ENCODE measurements around the gene BDKRB2. TPM values are rescaled to one million over a fixed set of nuclear protein-coding genes. Genes with fewer than 3 reads are reported as not detected.

The BDKRB2 gene
- total RNA-seq, 1 experiment from 2014 or later, result 0.49 TPM

DNA sequence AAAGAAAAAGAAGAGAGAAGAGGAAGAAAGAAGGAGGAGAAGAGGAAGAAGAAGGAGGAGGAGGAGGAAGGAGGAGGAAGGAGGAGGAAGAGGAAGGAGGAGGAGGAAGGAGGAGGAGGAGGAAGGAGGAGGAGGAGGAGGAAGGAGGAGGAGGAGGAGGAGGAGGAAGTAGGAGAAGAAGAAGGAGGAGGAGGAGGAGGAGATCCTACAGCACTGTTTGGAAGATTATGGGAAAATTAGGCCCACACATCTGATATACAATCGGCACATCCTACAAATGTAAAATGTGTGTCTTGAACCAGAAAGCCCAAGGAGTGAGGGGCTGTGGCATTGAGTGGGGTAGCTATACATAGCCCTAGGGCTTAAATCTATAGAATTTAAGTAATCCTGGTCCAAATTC, 12.0 kb downstream of the BDKRB2 start:
- TF ChIP-seq POLR2A (IDR thresholded peaks at IDR 0.05; ENCODE audit: borderline replicate concordance, extremely low read depth, insufficient read depth, insufficient read length) (no peak), POLR2AphosphoS5 (IDR thresholded peaks at IDR 0.05; ENCODE audit: low read depth, low read length) (no peak), SIN3A (IDR thresholded peaks at IDR 0.05; ENCODE audit: low read depth) (no peak)
- Histone ChIP-seq H3K27ac (ENCODE audit: low read depth, low read length) (no peak overlapping the region), H3K9me3 (ENCODE audit: control insufficient read depth in 1 of 2, insufficient read depth in 1 of 2, low read depth in 1 of 2, low read length in 2 of 2) (no peaks in the 10 kb centered on the region), H3K27me3 (ENCODE audit: insufficient read depth, low read length) (0 out of 2 replicates have a peak, but pooled peaks cover 6% of the 10 kb centered on the region), H3K9me2 (ENCODE audit: insufficient read depth) (no peaks in the 10 kb centered on the region), H2AFZ (ENCODE audit: low read depth, low read length, poor library complexity, severe bottlenecking) (no peak overlapping the region), H3K4me2 (ENCODE audit: low read length) (no peak overlapping the region), H3K36me3 (ENCODE audit: control insufficient read depth in 1 of 2, insufficient read depth in 2 of 2, low read length in 2 of 2) (no peaks in the 10 kb centered on the region), H3K79me2 (ENCODE audit: insufficient read depth, low read length) (no peaks in the 10 kb centered on the region), H4K20me1 (ENCODE audit: insufficient read depth) (no peaks in the 10 kb centered on the region), H3K9ac (ENCODE audit: low read length) (no peak overlapping the region), H3K4me3 (replicated peaks in 1 of 2; ENCODE audit: low read depth in 1 of 2, low read length in 2 of 2) (no peak overlapping the region), H3K4me1 (ENCODE audit: control insufficient read depth in 1 of 2, insufficient read depth in 2 of 2, low read length in 2 of 2) (no peaks in the 10 kb centered on the region; a peak in 1 of 4 replicates)
- ATAC-seq (no peak), DNase-seq (ENCODE audit: low read depth, low spot score) (no peak)
- intact Hi-C loops (cut with micrococcal nuclease), result no loop called here
- ChIA-PET RAD21 (ENCODE audit: low non-redundant PET in 1 of 2, low total read pairs in 2 of 2, uncharacterized antibody in 2 of 2, unreplicated experiment in 2 of 2) (no interaction called here), POLR2A (no interaction called here), CTCF (interaction anchor here (1.2 kb wide), 1 partner anchor 9 kb away, joined by 3 read pairs; no protein-coding TSS in a partner anchor)
- BruUV-seq (replicated peaks), result no TSS peak

DNA sequence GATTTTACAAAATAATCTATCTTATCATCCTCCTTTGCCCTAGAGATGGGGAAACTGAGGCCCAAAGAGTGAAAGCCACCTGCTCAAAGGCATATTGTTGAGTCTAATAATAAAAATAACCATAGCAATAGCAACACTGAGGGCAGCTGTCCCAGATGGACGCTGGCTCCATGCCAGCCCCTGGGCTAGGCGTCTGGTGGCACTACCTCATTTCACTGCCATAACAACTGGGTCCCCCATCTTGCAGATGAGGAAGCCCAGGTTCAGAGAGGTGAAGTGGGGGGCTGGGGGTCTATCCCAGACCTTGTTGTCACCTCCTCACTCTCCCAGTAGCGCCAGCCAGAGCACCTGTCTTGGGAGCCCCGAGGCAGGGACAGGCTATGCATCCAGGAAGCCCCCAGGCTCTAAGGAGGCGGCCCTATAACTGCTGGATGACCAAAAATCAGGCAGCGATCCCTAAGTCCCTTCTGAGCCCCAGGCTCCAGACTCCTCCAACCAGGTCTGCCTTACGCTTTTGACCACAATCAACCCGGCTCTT, 12.8 kb downstream of the BDKRB2 start:
- no peak for ATAC-seq
- H3K36me3 ChIP-seq (ENCODE audit: control insufficient read depth in 1 of 2, insufficient read depth in 2 of 2, low read length in 2 of 2), result no peaks in the 10 kb centered on the region
- CTCF ChIA-PET, result interaction anchor here (1.2 kb wide), 1 partner anchor 8 kb away, joined by 3 read pairs; no protein-coding TSS in a partner anchor

More for the DNA sequence above, 12.8 kb downstream of the BDKRB2 start:
- TF ChIP-seq ZNF274 (IDR thresholded peaks at IDR 0.05; ENCODE audit: low read depth, low read length) (no peak), EGR1 (IDR thresholded peaks at IDR 0.05; ENCODE audit: low read depth) (no peak)
- TF ChIP-seq, protein P1, sequence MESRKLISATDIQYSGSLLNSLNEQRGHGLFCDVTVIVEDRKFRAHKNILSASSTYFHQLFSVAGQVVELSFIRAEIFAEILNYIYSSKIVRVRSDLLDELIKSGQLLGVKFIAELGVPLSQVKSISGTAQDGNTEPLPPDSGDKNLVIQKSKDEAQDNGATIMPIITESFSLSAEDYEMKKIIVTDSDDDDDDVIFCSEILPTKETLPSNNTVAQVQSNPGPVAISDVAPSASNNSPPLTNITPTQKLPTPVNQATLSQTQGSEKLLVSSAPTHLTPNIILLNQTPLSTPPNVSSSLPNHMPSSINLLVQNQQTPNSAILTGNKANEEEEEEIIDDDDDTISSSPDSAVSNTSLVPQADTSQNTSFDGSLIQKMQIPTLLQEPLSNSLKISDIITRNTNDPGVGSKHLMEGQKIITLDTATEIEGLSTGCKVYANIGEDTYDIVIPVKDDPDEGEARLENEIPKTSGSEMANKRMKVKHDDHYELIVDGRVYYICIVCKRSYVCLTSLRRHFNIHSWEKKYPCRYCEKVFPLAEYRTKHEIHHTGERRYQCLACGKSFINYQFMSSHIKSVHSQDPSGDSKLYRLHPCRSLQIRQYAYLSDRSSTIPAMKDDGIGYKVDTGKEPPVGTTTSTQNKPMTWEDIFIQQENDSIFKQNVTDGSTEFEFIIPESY (IDR thresholded peaks at IDR 0.05; ENCODE audit: extremely low read depth, insufficient replicate concordance, low read length), result no peak
- TF ChIP-seq, protein P2, sequence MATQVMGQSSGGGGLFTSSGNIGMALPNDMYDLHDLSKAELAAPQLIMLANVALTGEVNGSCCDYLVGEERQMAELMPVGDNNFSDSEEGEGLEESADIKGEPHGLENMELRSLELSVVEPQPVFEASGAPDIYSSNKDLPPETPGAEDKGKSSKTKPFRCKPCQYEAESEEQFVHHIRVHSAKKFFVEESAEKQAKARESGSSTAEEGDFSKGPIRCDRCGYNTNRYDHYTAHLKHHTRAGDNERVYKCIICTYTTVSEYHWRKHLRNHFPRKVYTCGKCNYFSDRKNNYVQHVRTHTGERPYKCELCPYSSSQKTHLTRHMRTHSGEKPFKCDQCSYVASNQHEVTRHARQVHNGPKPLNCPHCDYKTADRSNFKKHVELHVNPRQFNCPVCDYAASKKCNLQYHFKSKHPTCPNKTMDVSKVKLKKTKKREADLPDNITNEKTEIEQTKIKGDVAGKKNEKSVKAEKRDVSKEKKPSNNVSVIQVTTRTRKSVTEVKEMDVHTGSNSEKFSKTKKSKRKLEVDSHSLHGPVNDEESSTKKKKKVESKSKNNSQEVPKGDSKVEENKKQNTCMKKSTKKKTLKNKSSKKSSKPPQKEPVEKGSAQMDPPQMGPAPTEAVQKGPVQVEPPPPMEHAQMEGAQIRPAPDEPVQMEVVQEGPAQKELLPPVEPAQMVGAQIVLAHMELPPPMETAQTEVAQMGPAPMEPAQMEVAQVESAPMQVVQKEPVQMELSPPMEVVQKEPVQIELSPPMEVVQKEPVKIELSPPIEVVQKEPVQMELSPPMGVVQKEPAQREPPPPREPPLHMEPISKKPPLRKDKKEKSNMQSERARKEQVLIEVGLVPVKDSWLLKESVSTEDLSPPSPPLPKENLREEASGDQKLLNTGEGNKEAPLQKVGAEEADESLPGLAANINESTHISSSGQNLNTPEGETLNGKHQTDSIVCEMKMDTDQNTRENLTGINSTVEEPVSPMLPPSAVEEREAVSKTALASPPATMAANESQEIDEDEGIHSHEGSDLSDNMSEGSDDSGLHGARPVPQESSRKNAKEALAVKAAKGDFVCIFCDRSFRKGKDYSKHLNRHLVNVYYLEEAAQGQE (IDR thresholded peaks at IDR 0.05; ENCODE audit: low read depth), result no peak
- H2AFZ ChIP-seq (ENCODE audit: low read depth, low read length, poor library complexity, severe bottlenecking), result no peak overlapping the region
- BruUV-seq (replicated peaks), result no TSS peak
- H4K20me1 ChIP-seq (ENCODE audit: insufficient read depth), result no peaks in the 10 kb centered on the region
- intact Hi-C loops (cut with micrococcal nuclease), result no loop called here
- H3K79me2 ChIP-seq (ENCODE audit: insufficient read depth, low read length), result no peaks in the 10 kb centered on the region
- no peaks in the 10 kb centered on the region; a peak in 1 of 4 replicates for H3K4me1 ChIP-seq (ENCODE audit: control insufficient read depth in 1 of 2, insufficient read depth in 2 of 2, low read length in 2 of 2)
- H3K27me3 ChIP-seq (ENCODE audit: insufficient read depth, low read length), result 0 out of 2 replicates have a peak, but pooled peaks cover 6% of the 10 kb centered on the region
- H3K27ac ChIP-seq (ENCODE audit: low read depth, low read length), result no peak overlapping the region
- DNase-seq (ENCODE audit: low read depth, low spot score), result no peak
- RAD21 ChIA-PET (ENCODE audit: low non-redundant PET in 1 of 2, low total read pairs in 2 of 2, uncharacterized antibody in 2 of 2, unreplicated experiment in 2 of 2), result no interaction called here
- POLR2A ChIA-PET, result no interaction called here
- H3K4me2 ChIP-seq (ENCODE audit: low read length), result no peak overlapping the region
- H3K9ac ChIP-seq (ENCODE audit: low read length), result no peak overlapping the region
- no peaks in the 10 kb centered on the region for H3K9me3 ChIP-seq (ENCODE audit: control insufficient read depth in 1 of 2, insufficient read depth in 1 of 2, low read depth in 1 of 2, low read length in 2 of 2)
- H3K4me3 ChIP-seq (replicated peaks in 1 of 2; ENCODE audit: low read depth in 1 of 2, low read length in 2 of 2), result no peak overlapping the region
- no peaks in the 10 kb centered on the region for H3K9me2 ChIP-seq (ENCODE audit: insufficient read depth)

All from HCT116 (cell line).